Limb (tissue), 2 donors: ENCODE results near the gene CRTC1.
A peak's percentile ranks its signal among the peaks of the same experiment; 100 is the strongest.

ENCODE experiments used
- DNase-seq, 2 donors: peaks; one replicate each; pipeline ENCODE4 v3.0.0-alpha.2; 2016; ENCODE audit errors: extremely low spot score in 2 of 2

CRTC1 gene

DNA sequence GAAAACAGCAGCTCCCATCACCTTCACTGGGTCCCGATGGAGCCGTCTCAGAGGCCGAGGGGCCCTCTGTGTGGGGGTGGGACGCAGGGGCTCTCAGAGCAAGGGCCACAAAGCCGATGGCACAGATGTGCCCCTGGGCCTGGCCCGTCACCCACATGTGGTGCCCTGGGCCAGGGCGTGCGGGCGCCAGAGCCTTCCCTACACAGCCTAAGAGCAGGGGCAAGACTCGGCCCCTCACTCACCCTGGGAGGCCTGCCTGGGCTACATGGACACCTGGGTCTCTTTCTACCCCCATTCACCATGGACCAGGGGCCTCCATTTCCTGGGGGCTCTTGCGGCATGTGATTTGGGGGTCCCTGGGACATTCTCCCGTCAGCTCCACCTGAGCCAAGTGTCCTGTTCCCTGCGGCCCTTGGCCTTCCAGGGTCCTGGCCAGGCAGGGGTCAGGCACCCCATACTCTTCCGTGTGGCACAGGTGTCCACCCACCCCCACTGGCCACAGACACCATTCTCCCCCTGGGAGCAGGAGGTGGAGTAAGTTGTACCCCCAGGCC is 97.6 kb downstream of the CRTC1 start:
- DNase-seq, result no peak

DNA sequence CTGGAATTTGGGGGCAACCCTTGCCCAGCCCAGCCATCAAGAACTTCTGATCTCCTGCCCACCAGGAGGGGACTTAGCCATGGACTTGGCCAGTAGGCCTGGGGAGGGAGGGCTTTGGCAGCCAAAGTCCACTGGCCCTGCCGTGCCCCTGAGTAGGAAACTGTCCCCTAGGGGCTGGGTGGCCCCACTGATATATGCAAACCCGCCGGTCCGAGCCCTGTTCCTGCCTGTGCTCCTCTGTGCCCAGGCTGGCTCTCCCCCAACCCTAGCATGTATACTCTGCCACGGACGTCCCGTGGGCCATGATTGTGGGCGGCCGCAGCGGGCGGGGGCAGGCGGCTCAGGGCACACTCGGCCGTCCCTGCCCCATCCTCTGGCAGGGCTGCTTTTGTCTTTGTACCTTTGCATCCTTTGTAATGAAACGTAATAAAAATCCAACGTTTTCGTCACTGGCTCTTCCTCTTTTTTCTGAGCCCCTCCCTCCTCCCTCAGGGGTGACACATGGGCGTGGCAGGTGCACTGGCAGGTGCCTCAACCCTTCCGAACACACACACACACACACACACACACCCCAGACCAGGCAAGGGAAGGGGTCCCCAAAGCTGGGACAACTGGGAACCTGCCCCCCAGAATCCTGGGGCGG is 98.5 kb downstream of the CRTC1 start:
- no peak for DNase-seq

DNA sequence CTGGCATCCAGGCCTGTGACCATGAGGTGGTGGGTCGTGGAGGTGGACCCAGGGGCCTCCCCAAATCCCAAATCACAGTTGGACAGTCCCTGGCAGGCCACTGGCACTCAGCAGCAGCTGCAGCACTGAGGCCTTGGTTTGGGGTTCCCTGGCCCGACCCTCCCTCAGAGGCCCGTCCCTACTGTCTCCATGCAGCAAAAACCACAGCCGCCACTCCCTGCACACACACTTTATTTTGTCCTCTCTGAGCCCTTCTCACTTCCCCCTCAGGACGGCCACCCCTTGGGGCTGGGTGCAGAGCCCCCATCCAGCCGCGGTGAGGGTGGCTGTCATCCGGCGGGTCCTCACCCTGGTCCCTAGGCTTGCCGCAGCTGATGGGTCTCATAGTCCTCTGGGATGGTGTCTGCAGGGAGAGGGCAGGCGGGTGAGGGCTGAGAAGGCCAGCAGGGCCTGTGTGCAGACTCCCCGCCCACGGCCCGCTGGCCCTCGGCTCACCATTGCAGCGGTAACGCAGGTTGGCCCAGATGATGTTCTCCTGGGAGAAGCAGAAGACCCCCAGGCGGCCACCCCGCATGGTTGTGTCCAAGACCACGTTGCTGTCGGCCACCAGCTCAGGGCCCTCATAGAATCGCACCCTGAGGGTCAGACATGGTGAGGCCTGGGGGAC is 99.2 kb downstream of the CRTC1 start:
- no peak for DNase-seq

DNA sequence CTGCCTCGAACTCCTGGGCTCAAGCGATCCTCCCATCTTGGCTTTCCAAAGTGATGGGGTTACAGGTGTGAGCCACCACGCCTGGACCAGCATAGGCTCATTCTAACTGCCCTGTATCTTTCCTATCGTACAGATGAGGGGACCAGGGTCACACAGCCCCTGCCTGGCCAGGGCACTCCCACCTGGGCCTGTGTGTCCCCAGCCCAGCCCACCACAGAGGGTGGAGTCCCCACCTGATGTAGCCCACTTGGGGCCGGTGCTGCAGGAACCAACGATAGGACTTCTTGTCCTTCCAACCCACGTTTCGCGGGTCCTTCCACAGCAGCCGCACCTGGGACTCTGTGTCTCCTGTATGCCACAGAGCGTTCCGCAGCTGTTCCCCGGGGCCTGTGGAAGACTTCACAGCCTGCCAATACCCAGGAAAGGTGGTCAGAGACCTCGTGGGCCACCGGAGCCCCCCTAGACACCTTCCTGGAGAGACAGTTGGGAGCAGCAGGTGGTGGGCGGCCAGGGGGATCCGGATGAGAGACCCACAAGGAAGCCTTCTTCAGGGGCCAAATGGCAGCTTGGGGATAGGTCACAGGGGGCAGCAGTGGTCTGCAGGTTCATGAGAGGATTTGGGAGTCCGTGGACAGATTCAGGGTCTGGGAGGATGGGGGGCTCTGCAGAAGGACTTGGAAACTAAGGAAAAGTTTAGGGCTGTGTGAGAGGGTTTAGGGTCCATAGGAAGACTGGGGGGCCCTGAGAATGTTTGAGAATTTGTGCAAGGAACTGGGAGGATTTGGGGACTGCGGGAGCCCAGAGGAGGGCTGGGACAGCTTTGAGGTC is 100.7 kb downstream of the CRTC1 start:
- no peak for DNase-seq

DNA sequence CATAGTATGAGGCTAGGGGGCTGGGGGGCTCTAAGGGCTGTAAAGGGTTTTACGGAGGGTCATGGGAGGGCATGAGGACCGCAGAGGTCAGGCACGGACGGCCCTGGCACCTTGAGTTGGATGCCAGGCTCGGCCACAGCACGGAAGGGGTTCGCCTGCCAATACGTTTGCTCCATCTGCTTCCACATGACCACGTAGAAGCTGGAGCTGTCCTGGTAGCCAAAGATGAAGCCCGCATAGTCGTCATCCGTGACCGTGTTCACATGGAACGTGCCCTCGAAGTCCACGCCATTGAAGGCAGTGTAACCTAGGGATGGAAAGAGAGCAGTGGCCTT is 101.3 kb downstream of the CRTC1 start:
- no peak for DNase-seq

DNA sequence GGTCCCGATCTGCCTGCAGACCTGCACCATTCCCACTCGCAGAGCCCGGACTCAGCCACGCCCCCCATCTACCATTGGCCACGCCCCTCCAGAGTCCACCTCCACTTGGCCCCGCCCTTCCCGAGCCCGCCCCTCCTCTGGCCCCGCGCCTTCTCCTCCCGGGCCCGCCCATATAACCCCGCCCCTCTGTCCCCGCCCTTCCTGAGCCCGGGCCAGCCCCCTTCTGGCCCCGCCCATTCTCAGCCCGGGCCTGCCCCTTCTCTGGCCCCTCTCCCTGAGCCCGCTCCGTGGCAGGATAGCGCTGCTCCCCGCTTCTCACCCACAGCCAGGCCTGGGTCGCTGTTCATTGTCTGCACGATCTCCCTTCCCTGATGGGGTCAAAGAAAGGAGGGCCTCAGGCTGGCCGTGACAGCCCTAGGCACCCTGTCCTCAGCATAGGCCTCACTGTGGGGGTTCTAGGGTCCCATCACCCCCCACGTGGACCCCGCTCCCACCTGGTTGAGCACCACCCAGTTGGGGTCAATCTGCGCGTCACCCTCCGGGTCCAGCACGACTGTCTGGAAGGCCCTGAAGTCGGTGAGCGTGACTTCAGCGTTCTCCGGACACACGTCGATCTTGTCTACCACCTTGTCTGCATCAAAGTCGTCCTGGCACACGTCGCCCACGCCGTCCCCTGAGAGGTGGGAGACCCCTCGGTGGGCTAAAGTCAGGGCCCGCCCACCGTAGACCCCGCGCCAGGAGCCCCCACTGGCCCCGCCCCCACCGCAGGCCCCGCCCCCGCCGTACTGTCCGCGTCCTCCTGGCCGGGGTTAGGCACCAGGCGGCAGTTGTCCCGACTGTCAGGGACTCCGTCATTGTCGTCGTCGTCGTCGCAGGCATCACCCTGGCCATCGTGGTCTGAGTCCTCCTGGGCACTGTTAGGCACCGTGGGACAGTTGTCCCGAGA is 102.0 kb downstream of the CRTC1 start:
- DNase-seq, result peak; percentile 51 to 87

DNA sequence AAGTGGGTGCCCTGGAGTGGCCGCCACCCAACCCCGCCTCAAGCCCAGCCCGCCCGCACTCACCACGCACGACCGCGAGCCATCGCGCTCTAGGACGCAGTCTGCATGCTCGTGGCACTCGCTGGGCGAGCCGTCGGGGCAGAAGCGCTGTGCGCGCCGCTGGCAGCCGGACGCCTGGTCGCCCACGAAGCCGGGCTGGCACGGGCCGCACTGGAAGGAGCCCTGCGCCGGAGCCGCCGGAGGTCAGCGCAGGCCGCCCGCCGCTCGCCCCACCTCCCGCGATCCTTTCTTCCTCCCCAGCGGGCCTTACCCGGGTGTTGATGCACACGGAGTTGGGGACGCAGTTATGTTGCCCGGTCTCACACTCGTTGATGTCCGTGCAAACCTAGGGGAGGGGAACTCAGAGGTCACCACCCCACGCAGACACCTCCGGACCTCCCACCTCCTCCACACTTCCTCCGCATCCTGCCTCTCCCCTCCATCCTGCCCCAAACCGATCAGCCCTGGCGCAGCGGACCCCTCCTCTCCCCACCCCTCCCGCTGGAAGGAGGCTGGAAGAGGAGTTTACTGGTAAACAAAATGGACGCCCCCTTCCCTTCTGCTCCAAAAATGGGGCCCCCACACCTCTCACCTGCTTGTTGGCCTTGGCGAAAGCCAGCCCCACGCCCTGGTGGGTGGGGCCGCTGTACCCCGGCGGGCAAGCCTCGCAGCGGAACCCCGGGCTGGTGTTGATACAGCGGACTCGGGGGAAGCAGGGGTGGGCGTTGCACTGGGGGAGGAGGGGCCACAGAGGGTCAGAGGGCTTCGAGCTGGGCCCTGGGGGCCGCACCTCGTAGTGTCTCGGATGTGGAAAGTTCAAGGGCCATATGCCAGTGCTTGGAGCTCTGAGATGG is 105.3 kb downstream of the CRTC1 start:
- no peak for DNase-seq

DNA sequence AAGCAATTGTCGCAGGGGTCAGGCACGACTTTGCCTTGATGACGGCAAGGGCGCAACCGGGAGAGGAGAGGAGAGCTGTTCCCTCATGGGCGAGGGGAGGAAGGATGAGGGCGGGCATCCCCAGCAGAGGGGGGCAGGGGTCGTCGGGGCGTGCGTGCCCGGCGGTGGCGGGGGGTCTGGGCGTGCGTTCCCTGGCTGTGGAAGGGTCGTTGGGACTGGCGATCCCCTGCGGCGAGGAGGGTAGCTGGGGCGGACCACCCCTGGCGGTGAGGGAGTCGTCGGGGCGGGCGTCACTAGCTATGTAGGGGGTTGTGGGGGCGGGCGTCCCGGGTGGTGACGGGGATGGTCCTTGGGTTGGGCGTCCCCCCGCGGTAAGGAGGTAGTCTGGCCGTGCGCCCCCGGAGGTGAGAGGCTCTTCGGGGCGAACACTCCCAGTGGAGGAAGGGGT is 106.0 kb downstream of the CRTC1 start:
- DNase-seq, result peak in 1 of 2 donors; percentile 56

DNA sequence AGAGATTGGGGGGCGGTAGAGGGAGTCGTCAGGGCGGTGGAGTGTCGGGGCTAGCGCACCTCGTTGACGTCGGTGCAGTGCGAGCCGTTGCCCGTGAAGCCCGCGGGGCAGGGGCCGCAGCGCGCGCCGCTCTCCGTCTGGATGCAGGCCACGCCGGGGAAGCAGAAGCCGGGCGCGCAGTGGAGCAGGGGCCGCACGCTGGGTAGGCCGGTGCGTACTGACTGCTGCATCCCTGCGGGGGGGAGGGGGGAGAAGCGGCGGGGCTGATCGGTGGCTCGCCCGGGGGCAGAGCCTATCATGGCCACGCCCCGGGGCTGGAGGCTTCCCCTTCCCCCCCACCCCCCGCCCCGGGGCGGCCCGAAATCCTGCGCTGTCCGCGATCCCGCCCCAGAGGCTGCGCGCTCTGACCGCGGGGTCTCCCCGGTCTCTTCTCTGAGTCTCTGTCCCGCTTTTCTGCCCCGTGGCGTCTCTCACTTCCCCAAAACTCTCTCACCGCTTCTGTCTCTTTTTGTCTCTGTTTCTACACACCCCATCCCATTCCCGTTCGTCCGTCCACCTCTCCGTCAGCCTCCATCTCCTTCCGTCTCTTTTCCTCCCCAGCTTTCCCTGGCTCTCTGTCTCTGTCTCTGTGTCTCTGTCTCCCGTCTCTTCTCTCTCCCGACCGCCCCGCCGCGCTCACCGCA is 106.5 kb downstream of the CRTC1 start:
- peak; percentile 28 to 71 for DNase-seq

DNA sequence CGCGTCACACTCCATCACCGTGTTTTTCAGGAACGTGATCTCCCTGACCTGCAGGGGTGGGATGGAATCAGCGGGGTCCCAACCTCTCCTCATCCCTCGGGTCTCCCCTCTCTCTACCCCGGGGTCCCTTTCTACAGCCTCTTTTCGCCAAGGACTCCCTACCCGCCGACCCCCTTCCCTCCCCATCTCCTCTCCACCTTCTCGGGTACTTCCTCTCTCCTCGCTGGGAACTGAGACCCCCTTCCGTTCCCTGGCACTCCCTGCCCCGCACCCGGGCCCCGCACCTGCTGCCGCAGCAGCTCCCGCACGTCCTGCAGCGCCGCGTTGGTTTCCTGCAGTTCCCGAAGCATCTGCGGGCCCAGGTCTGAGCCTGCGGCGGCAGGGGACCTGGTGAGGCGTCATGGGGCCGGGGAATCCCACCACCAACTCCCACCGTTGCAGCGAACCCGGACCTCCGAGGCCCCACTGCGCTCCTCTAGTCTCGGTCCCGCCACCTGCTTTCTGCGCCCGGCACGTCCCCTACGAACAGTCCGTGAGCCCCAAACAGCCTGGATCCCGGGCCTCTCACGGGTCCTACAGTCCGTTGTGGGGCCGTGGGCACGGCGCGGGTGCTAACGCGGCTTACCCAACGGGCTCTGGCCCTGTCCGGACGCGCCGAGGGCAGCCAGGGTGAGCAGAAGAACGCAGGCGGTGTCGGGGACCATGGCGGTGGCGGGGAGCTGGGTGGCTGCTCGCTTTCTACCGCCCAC is 107.3 kb downstream of the CRTC1 start, which contains the start of gene COMP:
Gene COMP (minus strand): TSS at position 740 of the 749 bp plus-strand sequence. CDS start 36 bp downstream, at position 704.
- no peak for DNase-seq

DNA sequence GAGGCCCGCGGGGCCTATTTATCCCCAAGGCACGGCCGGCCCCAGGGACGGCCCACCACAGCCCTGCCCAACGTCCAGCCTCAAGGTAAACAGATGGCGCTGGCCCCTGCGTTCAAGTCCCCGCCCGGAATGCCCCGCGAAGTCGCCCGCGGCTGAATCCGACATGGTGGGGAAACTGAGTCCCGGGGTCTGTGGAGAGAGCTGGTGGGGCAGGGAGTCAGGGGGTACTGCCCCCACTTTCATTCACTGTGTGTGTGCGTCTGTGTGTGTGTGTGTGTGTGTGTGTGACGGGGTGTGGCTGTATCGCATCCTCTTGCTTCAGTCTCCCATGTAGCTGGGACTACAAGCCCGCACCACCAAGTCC is 107.8 kb downstream of the CRTC1 start:
- no peak for DNase-seq

DNA sequence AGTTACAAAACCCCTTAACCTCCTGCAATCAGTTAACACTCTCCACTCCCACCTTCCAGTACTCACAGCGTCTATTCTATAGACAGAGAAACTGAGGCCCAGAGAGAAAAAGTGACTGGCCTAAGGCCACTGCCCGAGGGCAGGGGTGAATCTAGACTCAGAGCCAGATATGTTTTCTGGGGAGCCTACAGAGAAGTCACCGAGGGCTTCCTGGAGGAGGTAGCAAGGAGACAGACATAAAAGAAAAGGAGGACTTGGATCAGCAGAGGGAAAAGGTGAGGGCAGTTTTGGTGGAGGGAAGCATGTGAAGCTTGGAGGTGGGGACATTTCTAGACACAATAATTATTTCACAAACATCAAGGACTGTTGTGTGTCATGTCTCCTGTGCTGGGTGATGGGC is 109.2 kb downstream of the CRTC1 start:
- no peak for DNase-seq

DNA sequence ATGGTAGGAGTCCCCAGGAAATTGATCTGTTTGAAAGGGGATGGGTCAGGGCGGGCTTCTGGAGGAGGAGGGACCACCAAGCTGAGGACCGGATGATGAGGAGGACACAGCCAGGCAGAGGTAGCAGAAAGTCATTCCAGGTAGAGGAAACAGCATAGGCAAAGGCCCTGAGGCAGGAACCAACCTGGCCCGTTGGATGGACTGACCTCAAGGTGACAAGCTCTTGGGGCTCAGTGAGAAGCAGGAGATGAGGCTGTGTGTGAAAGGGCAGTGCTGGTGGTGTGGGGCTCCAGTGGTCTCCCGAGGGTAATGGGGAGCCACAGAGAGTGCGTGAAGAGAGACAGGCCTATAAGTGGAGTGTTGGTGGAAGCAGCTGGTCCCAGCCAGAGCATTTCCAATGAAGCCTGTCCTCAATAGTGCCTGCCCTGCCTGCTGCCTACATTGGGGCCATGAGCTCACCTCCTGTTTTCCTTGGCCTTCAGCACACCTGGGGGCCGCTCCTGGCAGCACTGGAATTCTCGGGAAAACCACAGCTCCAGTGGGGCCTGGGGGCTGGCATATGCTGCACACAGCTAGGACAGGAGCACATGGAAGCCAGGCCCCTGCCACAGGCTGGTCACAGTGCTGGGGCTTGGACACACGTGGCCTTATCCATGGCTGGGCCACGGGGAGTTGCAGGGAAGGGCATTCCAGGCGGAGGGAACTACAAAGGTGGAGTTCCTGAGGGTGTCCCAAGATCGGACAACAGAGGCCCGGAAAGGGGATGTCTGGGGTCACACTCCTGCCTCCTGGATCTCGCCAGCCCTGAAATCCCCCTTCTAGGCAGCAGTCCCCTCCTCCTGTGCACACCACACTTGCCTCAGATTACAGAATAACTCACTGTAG is 109.9 kb downstream of the CRTC1 start:
- DNase-seq, result peak in 1 of 2 donors; percentile 73

DNA sequence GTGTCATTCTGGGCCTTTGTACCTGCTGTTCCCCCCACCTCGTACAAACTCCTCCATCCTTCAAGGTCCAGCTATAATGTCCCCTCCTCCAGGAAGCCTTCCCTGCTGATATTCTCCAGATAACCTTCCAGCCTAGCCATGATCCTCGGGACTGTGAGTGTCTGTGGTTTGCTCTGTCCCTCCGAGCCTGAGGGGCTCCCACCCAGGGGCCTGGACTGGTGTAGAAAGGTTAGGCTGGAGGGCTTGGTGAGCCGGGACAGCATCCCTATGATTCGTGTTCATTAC is 110.5 kb downstream of the CRTC1 start:
- no peak for DNase-seq

DNA sequence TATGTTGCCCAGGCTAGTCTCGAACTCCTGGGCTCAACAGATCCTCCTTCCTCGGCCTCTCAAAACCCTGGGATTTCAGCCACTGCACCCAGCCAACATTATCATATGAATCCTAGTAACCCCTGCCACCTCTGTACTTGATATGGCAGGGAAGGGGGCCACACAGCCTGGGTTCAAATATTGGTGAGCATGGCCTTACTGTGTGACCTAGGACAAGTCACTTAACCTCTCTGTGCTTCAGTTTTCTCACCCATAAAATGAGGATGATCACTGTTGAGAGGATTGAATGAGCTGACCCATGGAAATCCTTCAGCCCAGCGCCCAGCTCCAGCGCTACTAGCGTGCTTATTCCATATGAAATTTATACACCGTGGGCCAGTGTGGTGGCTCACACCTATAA is 111.2 kb downstream of the CRTC1 start:
- no peak for DNase-seq

DNA sequence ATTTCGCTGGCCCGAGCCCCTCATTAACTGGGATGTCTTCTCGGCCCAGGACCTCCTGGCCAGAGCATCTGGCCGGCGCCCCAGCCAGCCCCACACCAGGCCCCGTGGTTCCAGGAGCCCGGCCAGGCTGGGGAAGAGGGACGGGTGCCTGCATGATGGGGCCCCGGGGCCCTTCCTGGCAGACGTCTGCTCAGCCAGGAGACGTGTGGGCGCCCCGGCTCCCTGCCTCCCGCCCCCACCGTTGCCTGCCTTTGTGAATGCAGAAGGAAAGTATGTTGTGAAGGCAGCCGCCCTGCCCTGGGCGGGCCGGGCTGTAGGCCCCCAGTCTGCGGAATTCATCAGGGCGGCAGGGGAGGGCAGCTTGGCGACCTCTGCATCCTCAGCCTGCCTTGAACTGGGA is 112.1 kb downstream of the CRTC1 start:
- peak; percentile 35 to 55 for DNase-seq

DNA sequence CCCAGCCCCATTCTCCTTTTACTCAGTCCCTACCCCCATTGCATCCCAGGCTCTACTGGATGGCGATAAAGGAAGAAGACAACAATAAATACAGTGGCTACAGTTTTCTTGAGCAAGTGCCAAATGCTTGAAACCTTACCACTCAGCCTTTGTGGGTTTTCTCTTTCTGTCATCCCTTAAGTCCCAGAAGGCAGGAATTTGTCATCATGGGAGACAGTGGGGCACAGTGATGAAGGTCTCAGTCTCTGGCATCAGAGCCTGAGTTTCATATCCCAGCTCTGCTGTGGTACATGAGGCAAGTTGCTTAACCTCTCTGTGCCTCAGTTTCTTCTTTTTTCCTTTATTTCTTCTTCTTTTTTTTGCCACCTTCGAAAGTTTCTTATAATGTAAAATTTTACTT is 112.8 kb downstream of the CRTC1 start:
- no peak for DNase-seq
